Neural crest cell (in vitro differentiated cells): ENCODE measurements around the gene TSSC4. TPM values are rescaled to one million over a fixed set of nuclear protein-coding genes. Genes with fewer than 3 reads are reported as not detected.

ENCODE experiments used
- DNase-seq: peaks from one replicate; pipeline ENCODE4 v3.0.0; 2021; ENCODE audit warnings: low read depth, mixed read lengths, low spot score
- H3K27ac Mint-ChIP-seq: one replicate; pipeline ENCODE4 v1.8.0; 2021; ENCODE audit warnings: mild to moderate bottlenecking, mixed read lengths; ENCODE audit not compliant: unreplicated experiment
- H3K27me3 Mint-ChIP-seq: 2 replicates; pipeline ENCODE4 v1.8.0; 2021; ENCODE audit warnings: low read depth, mild to moderate bottlenecking, mixed read lengths
- H3K36me3 Mint-ChIP-seq: 2 replicates; pipeline ENCODE4 v1.8.0; 2021; ENCODE audit warnings: low read depth, mild to moderate bottlenecking, mixed read lengths
- H3K4me1 Mint-ChIP-seq: 2 replicates; pipeline ENCODE4 v1.8.0; 2021; ENCODE audit warnings: mixed read lengths
- H3K4me3 Mint-ChIP-seq: one replicate; pipeline ENCODE4 v1.8.0; 2021; ENCODE audit warnings: mild to moderate bottlenecking, mixed read lengths
- H3K9me3 Mint-ChIP-seq: 2 replicates; pipeline ENCODE4 v1.8.0; 2021; ENCODE audit warnings: mixed read lengths
- total RNA-seq: library from RNA; stranded (reverse); gene quantifications from 2 replicates; pipeline ENCODE4 v1.2.1, GENCODE V29; 2021
- TF ChIP-seq, protein P1 (sequence below): fragments of 200-600 bp; sonication (generic); conservative IDR thresholded peaks from 2 replicates; pipeline ENCODE4 v1.5.0; 2021; ENCODE audit warnings: antibody characterized with exemption, mild to moderate bottlenecking

Gene TSSC4
- total RNA-seq, 1 donor from 2014 or later: 60.1 TPM

DNA sequence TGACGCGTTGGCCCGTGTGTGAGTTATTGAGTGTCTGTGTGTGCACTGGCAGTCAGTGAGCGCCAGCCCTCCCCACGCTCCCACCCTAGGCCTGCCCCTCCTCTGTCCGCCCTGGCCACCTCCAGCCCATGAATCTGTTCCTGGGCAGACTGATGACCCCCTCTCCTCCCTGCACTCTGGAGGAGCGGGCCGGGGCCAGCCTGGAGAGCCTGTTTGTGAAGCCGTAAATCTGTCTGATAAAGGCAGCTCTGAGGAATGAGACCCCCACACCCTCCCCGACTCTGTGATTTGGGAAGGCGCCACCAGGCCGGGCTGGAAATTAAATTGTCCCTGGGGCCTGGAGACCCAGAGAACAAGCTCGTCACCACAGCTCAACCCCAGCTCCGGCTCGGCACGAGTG lies 8.6 kb downstream of the TSSC4 start:
- H3K36me3 Mint-ChIP-seq: no peaks in the 10 kb centered on the region
- H3K4me1 Mint-ChIP-seq: no peaks in the 10 kb centered on the region
- H3K9me3 Mint-ChIP-seq: no peaks in the 10 kb centered on the region
- H3K27me3 Mint-ChIP-seq: no peaks in the 10 kb centered on the region
- DNase-seq: no peak
- TF ChIP-seq, protein P1, sequence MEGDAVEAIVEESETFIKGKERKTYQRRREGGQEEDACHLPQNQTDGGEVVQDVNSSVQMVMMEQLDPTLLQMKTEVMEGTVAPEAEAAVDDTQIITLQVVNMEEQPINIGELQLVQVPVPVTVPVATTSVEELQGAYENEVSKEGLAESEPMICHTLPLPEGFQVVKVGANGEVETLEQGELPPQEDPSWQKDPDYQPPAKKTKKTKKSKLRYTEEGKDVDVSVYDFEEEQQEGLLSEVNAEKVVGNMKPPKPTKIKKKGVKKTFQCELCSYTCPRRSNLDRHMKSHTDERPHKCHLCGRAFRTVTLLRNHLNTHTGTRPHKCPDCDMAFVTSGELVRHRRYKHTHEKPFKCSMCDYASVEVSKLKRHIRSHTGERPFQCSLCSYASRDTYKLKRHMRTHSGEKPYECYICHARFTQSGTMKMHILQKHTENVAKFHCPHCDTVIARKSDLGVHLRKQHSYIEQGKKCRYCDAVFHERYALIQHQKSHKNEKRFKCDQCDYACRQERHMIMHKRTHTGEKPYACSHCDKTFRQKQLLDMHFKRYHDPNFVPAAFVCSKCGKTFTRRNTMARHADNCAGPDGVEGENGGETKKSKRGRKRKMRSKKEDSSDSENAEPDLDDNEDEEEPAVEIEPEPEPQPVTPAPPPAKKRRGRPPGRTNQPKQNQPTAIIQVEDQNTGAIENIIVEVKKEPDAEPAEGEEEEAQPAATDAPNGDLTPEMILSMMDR: no peak
- H3K27ac Mint-ChIP-seq: no peak overlapping the region
- no peak overlapping the region for H3K4me3 Mint-ChIP-seq

DNA sequence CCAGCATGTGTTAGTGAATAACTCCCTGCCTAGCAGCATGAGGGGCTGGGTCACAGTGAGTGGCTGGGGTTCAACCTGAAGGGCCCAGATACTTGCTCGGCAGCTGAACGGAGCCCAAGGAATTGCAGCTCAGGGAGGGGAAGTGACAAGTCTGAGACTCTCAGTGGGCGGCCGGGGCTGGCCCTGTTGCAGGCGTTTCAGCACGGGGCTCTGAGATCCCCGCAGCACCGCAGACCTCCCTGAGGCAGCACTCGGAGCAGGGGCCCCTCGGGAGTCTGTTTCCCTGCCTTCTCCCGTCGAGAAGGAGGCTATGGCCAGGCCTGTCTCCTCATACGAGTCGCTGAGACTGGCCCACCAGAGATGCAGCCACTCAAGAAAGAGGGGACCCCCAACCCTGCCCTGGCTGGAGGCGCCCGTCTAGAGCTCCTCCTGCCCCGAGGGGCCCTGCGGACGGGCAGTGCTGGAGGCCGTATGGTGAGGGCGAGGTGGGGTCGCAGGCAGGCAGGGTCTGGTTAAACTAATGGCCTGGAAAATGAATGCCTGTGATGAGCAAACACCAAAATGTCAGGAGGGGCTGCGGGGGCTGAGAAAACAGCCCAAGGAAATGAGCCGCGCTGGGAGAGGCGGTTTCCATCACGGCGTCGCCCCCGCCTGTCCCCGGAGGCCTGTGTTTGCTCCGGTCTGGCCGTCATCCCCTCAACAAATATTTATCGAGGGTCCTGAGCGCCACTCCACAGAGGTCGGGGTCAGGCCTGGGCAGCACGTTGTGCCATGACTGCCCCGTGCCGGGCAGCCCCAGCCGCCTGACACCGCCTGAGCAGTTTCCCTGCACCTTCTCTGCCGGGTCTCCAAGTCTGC lies 9.3 kb downstream of the TSSC4 start:
- H3K4me3 Mint-ChIP-seq: no peak overlapping the region
- TF ChIP-seq, protein P1: no peak
- no peaks in the 10 kb centered on the region for H3K4me1 Mint-ChIP-seq
- no peaks in the 10 kb centered on the region for H3K9me3 Mint-ChIP-seq
- no peaks in the 10 kb centered on the region for H3K36me3 Mint-ChIP-seq
- no peak for DNase-seq
- H3K27me3 Mint-ChIP-seq: no peaks in the 10 kb centered on the region
- no peak overlapping the region for H3K27ac Mint-ChIP-seq

DNA sequence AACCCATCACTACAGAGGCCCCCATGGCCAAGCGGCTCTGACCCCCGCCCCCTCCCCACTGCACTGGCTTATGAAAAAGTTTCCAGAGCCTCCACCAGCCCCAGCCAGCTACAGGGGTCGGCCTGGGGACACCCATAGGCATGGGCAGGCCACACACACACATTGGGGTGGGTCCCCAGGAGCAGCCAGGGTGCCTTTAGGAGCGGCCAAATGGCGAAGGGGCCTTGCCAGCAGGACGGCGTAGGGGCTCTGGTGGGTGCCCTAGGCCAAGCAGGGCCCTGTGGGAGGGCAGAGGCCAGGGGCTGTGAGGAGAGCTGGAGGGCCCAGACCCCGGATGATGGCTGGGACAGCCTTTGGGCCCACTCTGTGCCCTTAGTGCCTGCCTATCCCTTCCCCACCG lies 10.1 kb downstream of the TSSC4 start:
- DNase-seq: no peak
- H3K9me3 Mint-ChIP-seq: no peaks in the 10 kb centered on the region
- TF ChIP-seq, protein P1: no peak
- no peaks in the 10 kb centered on the region for H3K36me3 Mint-ChIP-seq
- no peaks in the 10 kb centered on the region for H3K4me1 Mint-ChIP-seq
- no peak overlapping the region for H3K27ac Mint-ChIP-seq
- H3K27me3 Mint-ChIP-seq: no peaks in the 10 kb centered on the region
- H3K4me3 Mint-ChIP-seq: no peak overlapping the region

DNA sequence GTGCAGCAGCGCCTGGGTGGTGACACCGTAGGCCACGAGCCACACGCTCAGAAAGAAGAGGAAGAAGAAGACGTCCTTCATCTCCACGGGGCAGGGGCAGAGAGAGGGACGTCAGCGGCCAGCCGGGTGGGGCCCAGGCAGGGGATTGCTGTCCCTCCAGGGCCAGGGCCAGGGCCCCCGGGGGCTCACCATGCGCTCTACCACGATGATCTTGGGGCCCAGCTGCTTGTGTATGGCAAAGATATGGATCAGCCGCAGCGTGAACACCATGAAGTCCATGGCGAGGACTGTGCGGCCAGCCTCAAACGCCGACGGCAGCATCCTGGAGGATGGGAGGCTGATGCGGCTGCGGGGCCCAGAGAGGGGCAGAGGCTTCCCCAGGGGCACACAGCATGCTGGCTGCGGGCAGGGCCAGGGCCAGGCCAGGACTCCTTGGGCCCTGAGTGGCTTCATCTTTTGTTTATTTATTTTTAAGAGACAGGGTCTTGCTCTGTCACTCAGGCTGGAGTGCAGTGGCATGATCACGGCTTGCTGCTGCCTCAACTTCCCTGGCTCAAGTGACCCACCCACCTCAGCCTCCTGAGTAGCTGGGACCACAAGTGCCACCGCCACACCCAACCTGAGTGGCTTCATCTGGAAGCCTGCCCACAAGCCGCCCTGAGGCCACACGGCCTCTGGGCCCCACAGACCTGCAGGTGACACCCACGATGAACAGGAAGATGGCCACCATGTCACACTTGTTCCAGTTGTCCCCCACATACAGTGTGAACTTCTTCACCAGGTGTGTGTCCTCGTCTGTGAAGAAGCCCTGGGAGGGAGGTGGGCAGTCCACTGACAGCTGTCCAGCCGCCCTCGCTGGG lies 11.1 kb downstream of the TSSC4 start:
- Mint-ChIP-seq H3K36me3 (no peaks in the 10 kb centered on the region), H3K4me3 (no peak overlapping the region), H3K9me3 (no peaks in the 10 kb centered on the region), H3K27ac (no peak overlapping the region), H3K27me3 (no peaks in the 10 kb centered on the region), H3K4me1 (no peaks in the 10 kb centered on the region)
- TF ChIP-seq, protein P1: no peak
- DNase-seq: no peak

DNA sequence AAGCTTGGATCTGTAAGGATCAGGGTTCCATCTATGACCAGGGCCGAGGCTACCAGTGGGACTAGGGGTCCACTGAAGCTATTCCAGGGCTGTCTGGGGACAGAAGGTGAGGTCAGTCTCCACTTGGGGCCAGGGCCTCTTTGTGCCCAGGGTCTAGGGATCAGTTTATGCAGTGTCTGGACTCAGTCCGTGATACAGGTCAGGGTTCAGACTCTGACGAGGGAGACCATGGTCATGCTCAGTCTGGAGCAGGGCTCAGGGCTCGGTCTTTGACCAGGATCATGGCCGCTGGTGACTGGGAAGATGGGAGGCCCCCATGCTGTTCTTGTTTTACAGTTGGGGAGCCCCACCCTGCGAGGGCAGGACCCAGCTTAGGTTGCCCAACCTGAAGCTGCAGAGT lies 11.8 kb downstream of the TSSC4 start:
- Mint-ChIP-seq H3K4me1 (no peaks in the 10 kb centered on the region), H3K4me3 (no peak overlapping the region), H3K9me3 (no peaks in the 10 kb centered on the region), H3K36me3 (no peaks in the 10 kb centered on the region), H3K27me3 (no peaks in the 10 kb centered on the region), H3K27ac (peak overlapping the region; percentile 12)
- no peak for DNase-seq
- TF ChIP-seq, protein P1: no peak
